Ovary (tissue), 3 donors: ENCODE data around the gene IQSEC1.

Source experiments
- CTCF ChIP-seq, 3 donors: fragments of 450-650 bp in 2 of 3; fragments of 200-600 bp in 1 of 3; IDR thresholded peaks; one replicate each; pipeline versions ENCODE4 v1.5.1 to v1.8.0; 2016 to 2022; ENCODE audit warnings: antibody characterized with exemption in 3 of 3, mild to moderate bottlenecking in 1 of 3
- POLR2A ChIP-seq: fragments of 450-650 bp; IDR thresholded peaks from one replicate; pipeline ENCODE4 v1.6.1; 2017; ENCODE audit warnings: antibody characterized with exemption, mild to moderate bottlenecking, moderate library complexity
- donor health status: DM: no; HTN: no; CAD: no.

GRCh38 chr3:12932347-12932746 is 140.9 kb downstream of the IQSEC1 start:
- TF ChIP-seq POLR2A (no peak), CTCF (IDR thresholded peaks at IDR 0.05) (no peak)
